GM12878 (cell line): ENCODE results near the gene LMAN2L. TPM values are rescaled to one million over a fixed set of nuclear protein-coding genes. Genes with fewer than 3 reads are reported as not detected.

Source experiments
- ATAC-seq: fragments of 200-7000 bp; cut with Tn5 transposase; 3 replicates; pipeline ENCODE4 v1.9.1; 2020; ENCODE audit warnings: mild to moderate bottlenecking, moderate library complexity
- BruUV-seq: library from RNA; stranded (reverse); fragments of 400-500 nt; replicated peaks from 2 replicates; lab custom pipeline; 2021; lab: Mats Ljungman, UMichigan
- CTCF ChIA-PET: fragments of 300-600 bp; sonication (Branson Sonifier 250); formaldehyde crosslinking; extraction: SDS; loops from one replicate; lab custom pipeline; 2021; ENCODE audit warnings: inconsistent platforms; lab: Yijun Ruan, JAX
- POLR2A ChIA-PET: fragments of 350-600 bp; formaldehyde crosslinking; extraction: SDS; loops from one replicate; lab custom pipeline; 2021; ENCODE audit warnings: inconsistent platforms; lab: Charles Lee
- RAD21 ChIA-PET: fragments of 300-600 bp; sonication (Branson Sonifier 250); formaldehyde crosslinking; loops from one replicate; lab custom pipeline; 2023; ENCODE audit warnings: antibody characterized with exemption; ENCODE audit not compliant: unreplicated experiment; lab: Charles Lee
- SMC1A ChIA-PET: fragments of 300-600 bp; sonication (Branson Sonifier 250); formaldehyde crosslinking; loops from one replicate; lab custom pipeline; 2023; ENCODE audit not compliant: unreplicated experiment, uncharacterized antibody; lab: Charles Lee
- DNase-seq: peaks from one replicate; pipeline ENCODE4 v3.0.0-alpha.2; 2011; ENCODE audit warnings: low read depth, low spot score
- FAIRE-seq: peaks from 3 replicates; lab custom pipeline; 2011; peaks lifted over from hg19 to GRCh38; lab: Jason Lieb, UNC
- H2AFZ ChIP-seq: 2 replicates; pipeline ENCODE4 v1.6.0; 2011; ENCODE audit warnings: low read depth, low read length, control low read depth; ENCODE audit not compliant: control insufficient read depth
- H3K27ac ChIP-seq: 2 replicates; pipeline ENCODE4 v1.5.1; 2011; ENCODE audit warnings: control low read depth; ENCODE audit not compliant: control insufficient read depth, insufficient read depth
- H3K27me3 ChIP-seq, 2 experiments: replicated peaks in 1 of 2; 2 replicates each; pipeline versions ENCODE4 v1.6.0 to v1.6.1; 2011; ENCODE audit warnings: low read length in 1 of 2; ENCODE audit not compliant: control insufficient read depth in 2 of 2, insufficient read depth in 2 of 2
- H3K36me3 ChIP-seq, 2 experiments: 2 replicates each; pipeline ENCODE4 v1.5.1; 2011; ENCODE audit warnings: low read length in 1 of 2; ENCODE audit not compliant: control insufficient read depth in 2 of 2, insufficient read depth in 2 of 2
- H3K4me1 ChIP-seq: 2 replicates; pipeline ENCODE4 v1.6.1; 2011; ENCODE audit warnings: mild to moderate bottlenecking, low read length, moderate library complexity, mixed read lengths; ENCODE audit not compliant: control insufficient read depth, insufficient read depth
- H3K4me2 ChIP-seq: 2 replicates; pipeline ENCODE4 v1.6.0; 2011; ENCODE audit warnings: control low read depth; ENCODE audit not compliant: control insufficient read depth, insufficient read depth
- H3K4me3 ChIP-seq: fragments of 200-600 bp; sonication (generic); 2 replicates; pipeline ENCODE4 v1.5.1; 2016
- H3K79me2 ChIP-seq: 2 replicates; pipeline ENCODE4 v1.6.0; 2011; ENCODE audit warnings: low read length; ENCODE audit not compliant: control insufficient read depth, insufficient read depth
- H3K9ac ChIP-seq: 2 replicates; pipeline ENCODE4 v1.8.0; 2011; ENCODE audit warnings: low read length, control low read depth, mixed read lengths; ENCODE audit not compliant: control insufficient read depth, insufficient read depth
- H3K9me3 ChIP-seq: replicated peaks from 3 replicates; pipeline ENCODE4 v1.5.1; 2011; ENCODE audit warnings: mild to moderate bottlenecking, low read length; ENCODE audit not compliant: control insufficient read depth, insufficient read depth
- H4K20me1 ChIP-seq: 2 replicates; pipeline ENCODE4 v1.6.0; 2011; ENCODE audit not compliant: control insufficient read depth, insufficient read depth
- CBX3 ChIP-seq: fragments of 200-600 bp; sonication (generic); IDR thresholded peaks from 2 replicates; pipeline ENCODE4 v1.6.1; 2016; ENCODE audit warnings: low read depth, borderline replicate concordance
- CBX5 ChIP-seq: sonication (generic); IDR thresholded peaks from 2 replicates; pipeline ENCODE4 v1.6.1; 2016; ENCODE audit warnings: low read depth, moderate library complexity, mild to moderate bottlenecking, inconsistent platforms
- CHD1 ChIP-seq: IDR thresholded peaks from 2 replicates; pipeline ENCODE4 v1.6.1; 2012; ENCODE audit warnings: low read depth, low read length, improper control_type of control experiment
- FOXK2 ChIP-seq: fragments of 450-650 bp; IDR thresholded peaks from 2 replicates; pipeline ENCODE4 v1.6.1; 2017; ENCODE audit warnings: mild to moderate bottlenecking, moderate library complexity
- HDAC2 ChIP-seq: fragments of 200-600 bp; sonication (generic); IDR thresholded peaks from 2 replicates; pipeline ENCODE4 v1.6.1; 2017
- HDGF ChIP-seq: fragments of 450-650 bp; IDR thresholded peaks from 2 replicates; pipeline ENCODE4 v1.6.1; 2016; ENCODE audit warnings: antibody characterized with exemption
- JUND ChIP-seq: IDR thresholded peaks from 2 replicates; pipeline ENCODE4 v1.6.1; 2012; ENCODE audit warnings: low read depth, mild to moderate bottlenecking, low read length, improper control_type of control experiment, moderate library complexity
- MTA3 ChIP-seq: IDR thresholded peaks from 2 replicates; pipeline ENCODE4 v1.6.1; 2012; ENCODE audit warnings: low read length, inconsistent platforms, borderline replicate concordance
- NBN ChIP-seq: fragments of 450-650 bp; IDR thresholded peaks from 2 replicates; pipeline ENCODE4 v1.6.1; 2016
- NFXL1 ChIP-seq: fragments of 450-650 bp; IDR thresholded peaks from 2 replicates; pipeline ENCODE4 v1.6.1; 2017; ENCODE audit warnings: antibody characterized with exemption, mild to moderate bottlenecking, borderline replicate concordance
- PML ChIP-seq: IDR thresholded peaks from 2 replicates; pipeline ENCODE4 v1.6.1; 2012; ENCODE audit warnings: low read length, inconsistent platforms
- POLR2AphosphoS5 ChIP-seq: IDR thresholded peaks from 2 replicates; pipeline ENCODE4 v1.6.1; 2011; ENCODE audit warnings: mild to moderate bottlenecking, low read length, inconsistent platforms
- RAD51 ChIP-seq: fragments of 450-650 bp; IDR thresholded peaks from 2 replicates; pipeline ENCODE4 v1.6.1; 2016; ENCODE audit warnings: moderate library complexity, mild to moderate bottlenecking, inconsistent platforms
- RB1 ChIP-seq: fragments of 450-650 bp; formaldehyde crosslinking; IDR thresholded peaks from 2 replicates; pipeline ENCODE4 v1.6.1; 2017; ENCODE audit warnings: mild to moderate bottlenecking, borderline replicate concordance
- SIX5 ChIP-seq: IDR thresholded peaks from 2 replicates; pipeline ENCODE4 v1.6.1; 2011; ENCODE audit warnings: mild to moderate bottlenecking, low read depth, low read length, moderate library complexity; ENCODE audit not compliant: severe bottlenecking
- TARDBP ChIP-seq: IDR thresholded peaks from 2 replicates; pipeline ENCODE4 v1.6.1; 2016; ENCODE audit warnings: borderline replicate concordance
- ZNF274 ChIP-seq: IDR thresholded peaks from one replicate; pipeline ENCODE4 v1.8.0; 2011; ENCODE audit not compliant: insufficient read length, insufficient read depth
- WGBS: methylation state at CpG from one replicate; pipeline ENCODE4 v1.1.6; 2016; ENCODE audit warnings: low lambda C conversion rate; ENCODE audit not compliant: insufficient replicate concordance, insufficient coverage; ENCODE audit errors: missing lambda C conversion rate; 5-methylcytosine and 5-hydroxymethylcytosine counted together
- in situ Hi-C: fragments of 300-500 bp; cut with MboI; formaldehyde crosslinking; loops from 9 replicates; pipeline ENCODE4 v1.14.3; 2018; ENCODE audit warnings: mixed read lengths
- intact Hi-C: fragments of 100-400 bp; cut with micrococcal nuclease; formaldehyde crosslinking; loops from one replicate; pipeline ENCODE4 v1.14.2; 2022; ENCODE audit not compliant: unreplicated experiment
- polyA plus RNA-seq, 11 experiments: library from polyadenylated mRNA; depleted of rRNA in 4 of 11; unstranded in 6 of 11; stranded (reverse) in 5 of 11; fragments of >200 nt; fragmentation: Nextera tagmentation in 4 of 11; fragmentation: Illumina TruSeq in 1 of 11; extraction: Ambion mirVana in 4 of 11; extraction: Trizol in 1 of 11; gene quantifications; 1 replicate in 1 of 11; 2 replicates in 10 of 11; pipeline versions ENCODE4 v1.2.1 to v1.2.3, GENCODE V29; 2011 to 2016; ENCODE audit warnings: inconsistent platforms in 2 of 11, missing spikeins in 2 of 11, low read depth in 1 of 11
- total RNA-seq, 4 experiments: library from RNA; depleted of rRNA in 3 of 4; stranded (reverse); fragments of >200 nt in 3 of 4; fragmentation: Illumina TruSeq in 1 of 4; extraction: Trizol in 1 of 4; gene quantifications; 2 replicates each; pipeline versions ENCODE4 v1.2.1 to v1.2.3, GENCODE V29; 2013 to 2021
- TF ChIP-seq, protein P1 (sequence below): fragments of 450-650 bp; IDR thresholded peaks from 2 replicates; pipeline ENCODE4 v1.6.1; 2017; ENCODE audit warnings: low read depth, mild to moderate bottlenecking, moderate library complexity
- TF ChIP-seq, protein P2 (sequence below): fragments of 450-650 bp; IDR thresholded peaks from 2 replicates; pipeline ENCODE4 v1.6.1; 2016; ENCODE audit warnings: mild to moderate bottlenecking

The LMAN2L gene
- total and polyA plus RNA-seq, 10 of the 15 experiments (the other 5 are each of a cell fraction or from before 2014, with no cell fraction given) = 5.7 to 16.3 (median 10.7) TPM

DNA sequence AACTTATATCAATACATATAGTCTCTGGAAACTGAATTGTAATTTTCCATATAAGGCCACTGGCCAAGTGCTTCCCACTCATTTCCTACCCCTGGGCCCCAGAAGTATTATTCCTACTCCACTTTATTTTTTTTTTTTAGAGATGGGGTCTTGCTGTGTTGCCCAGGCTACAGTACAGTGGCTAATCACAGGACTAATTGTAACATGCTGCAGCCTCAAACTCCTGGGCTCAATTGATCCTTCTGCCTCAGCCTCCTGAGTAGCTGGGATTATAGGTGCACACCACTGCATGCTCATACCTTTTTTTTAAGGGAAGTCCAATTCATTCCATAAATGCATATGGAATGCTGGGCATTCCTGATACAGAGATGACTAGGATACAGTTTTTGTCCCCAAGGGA, 14.5 kb upstream of the LMAN2L start:
- Histone ChIP-seq H2AFZ (no peak overlapping the region), H3K27me3 (no peaks in the 10 kb centered on the region; a peak in 1 of 4 replicates), H3K4me2 (no peak overlapping the region), H3K9me3 (no peaks in the 10 kb centered on the region), H3K9ac (no peak overlapping the region), H3K27ac (no peak overlapping the region), H3K36me3 (no peaks in the 10 kb centered on the region), H3K4me1 (no peaks in the 10 kb centered on the region), H4K20me1 (no peaks in the 10 kb centered on the region), H3K79me2 (no peaks in the 10 kb centered on the region), H3K4me3 (no peak overlapping the region)
- POLR2A ChIA-PET = no interaction called here
- RAD21 ChIA-PET = no interaction called here
- SMC1A ChIA-PET = no interaction called here
- TF ChIP-seq CBX5 (no peak), CBX3 (no peak), RB1 (no peak)
- no TSS peak for BruUV-seq
- FAIRE-seq (no peak), ATAC-seq (no peak), DNase-seq (no peak)
- CTCF ChIA-PET = no interaction called here
- in situ Hi-C loops = no loop called here
- intact Hi-C loops = no loop called here

DNA sequence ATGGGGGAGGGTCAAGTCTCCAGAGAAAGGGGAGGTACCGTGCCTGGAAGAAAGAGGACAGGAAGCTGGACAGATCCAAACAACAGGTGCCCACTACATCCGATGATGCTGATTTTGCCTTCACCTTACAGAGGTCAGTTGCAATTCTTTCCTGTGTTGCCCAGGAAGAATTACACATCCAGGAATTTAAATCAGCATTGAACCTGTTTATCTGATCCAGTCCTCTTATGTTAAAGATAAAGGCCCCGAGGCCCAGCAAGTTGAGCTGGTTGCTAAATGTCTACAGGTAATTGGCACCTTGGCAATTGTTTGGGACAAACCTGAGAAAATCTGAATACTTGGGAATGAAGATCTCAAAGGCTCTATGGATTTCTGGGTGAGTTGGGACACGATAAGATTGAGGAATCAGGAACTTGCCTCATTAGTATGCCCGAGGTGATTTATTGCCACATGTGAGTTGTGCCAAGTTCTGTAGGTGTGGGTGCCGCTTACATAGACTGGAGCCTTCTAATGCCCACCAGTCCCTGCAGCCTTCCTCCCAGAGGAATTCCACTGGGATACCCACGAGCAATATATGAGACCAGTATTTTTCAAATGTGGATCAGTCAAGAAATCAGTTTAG, 13.9 kb upstream of the LMAN2L start:
- Histone ChIP-seq H3K9ac (no peak overlapping the region), H3K4me2 (no peak overlapping the region), H2AFZ (no peak overlapping the region), H3K9me3 (no peaks in the 10 kb centered on the region), H4K20me1 (no peaks in the 10 kb centered on the region), H3K27ac (no peak overlapping the region), H3K27me3 (no peaks in the 10 kb centered on the region; a peak in 1 of 4 replicates), H3K4me3 (no peak overlapping the region), H3K4me1 (no peaks in the 10 kb centered on the region), H3K36me3 (no peaks in the 10 kb centered on the region), H3K79me2 (no peaks in the 10 kb centered on the region)
- ChIA-PET RAD21 (no interaction called here), SMC1A (no interaction called here), POLR2A (no interaction called here), CTCF (no interaction called here)
- FAIRE-seq (no peak), ATAC-seq (no peak), DNase-seq (no peak)
- intact Hi-C loops = no loop called here
- in situ Hi-C loops = no loop called here
- 39% methylated on average over 7 of the region's 7 CpGs for WGBS
- BruUV-seq = no TSS peak
- TF ChIP-seq RAD51 = no peak
- TF ChIP-seq NFXL1 = no peak
- TF ChIP-seq NBN = no peak
- no peak for TF ChIP-seq ZNF274
- TF ChIP-seq JUND = no peak
- no peak for TF ChIP-seq SIX5
- TF ChIP-seq PML = no peak
- no peak for TF ChIP-seq HDAC2
- no peak for TF ChIP-seq FOXK2
- TF ChIP-seq HDGF = no peak
- TF ChIP-seq, protein P1, sequence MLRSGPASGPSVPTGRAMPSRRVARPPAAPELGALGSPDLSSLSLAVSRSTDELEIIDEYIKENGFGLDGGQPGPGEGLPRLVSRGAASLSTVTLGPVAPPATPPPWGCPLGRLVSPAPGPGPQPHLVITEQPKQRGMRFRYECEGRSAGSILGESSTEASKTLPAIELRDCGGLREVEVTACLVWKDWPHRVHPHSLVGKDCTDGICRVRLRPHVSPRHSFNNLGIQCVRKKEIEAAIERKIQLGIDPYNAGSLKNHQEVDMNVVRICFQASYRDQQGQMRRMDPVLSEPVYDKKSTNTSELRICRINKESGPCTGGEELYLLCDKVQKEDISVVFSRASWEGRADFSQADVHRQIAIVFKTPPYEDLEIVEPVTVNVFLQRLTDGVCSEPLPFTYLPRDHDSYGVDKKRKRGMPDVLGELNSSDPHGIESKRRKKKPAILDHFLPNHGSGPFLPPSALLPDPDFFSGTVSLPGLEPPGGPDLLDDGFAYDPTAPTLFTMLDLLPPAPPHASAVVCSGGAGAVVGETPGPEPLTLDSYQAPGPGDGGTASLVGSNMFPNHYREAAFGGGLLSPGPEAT = no peak
- TF ChIP-seq POLR2AphosphoS5 = no peak
- no peak for TF ChIP-seq CHD1
- TF ChIP-seq TARDBP = no peak
- TF ChIP-seq MTA3 = no peak
- TF ChIP-seq, protein P2, sequence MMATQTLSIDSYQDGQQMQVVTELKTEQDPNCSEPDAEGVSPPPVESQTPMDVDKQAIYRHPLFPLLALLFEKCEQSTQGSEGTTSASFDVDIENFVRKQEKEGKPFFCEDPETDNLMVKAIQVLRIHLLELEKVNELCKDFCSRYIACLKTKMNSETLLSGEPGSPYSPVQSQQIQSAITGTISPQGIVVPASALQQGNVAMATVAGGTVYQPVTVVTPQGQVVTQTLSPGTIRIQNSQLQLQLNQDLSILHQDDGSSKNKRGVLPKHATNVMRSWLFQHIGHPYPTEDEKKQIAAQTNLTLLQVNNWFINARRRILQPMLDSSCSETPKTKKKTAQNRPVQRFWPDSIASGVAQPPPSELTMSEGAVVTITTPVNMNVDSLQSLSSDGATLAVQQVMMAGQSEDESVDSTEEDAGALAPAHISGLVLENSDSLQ = no peak
